Astrocyte of the cerebellum (primary cell): ENCODE measurements around the gene RBFOX1.
A peak's percentile ranks its signal among the peaks of the same experiment; 100 is the strongest.

Source experiments
- DNase-seq: peaks from one replicate; pipeline ENCODE4 v3.0.0-alpha.2; 2011; ENCODE audit warnings: low read depth
- H3K4me3 ChIP-seq: 2 replicates; pipeline ENCODE4 v1.5.1; 2011; ENCODE audit warnings: mild to moderate bottlenecking, low read depth, low read length, moderate library complexity
- CTCF ChIP-seq: IDR thresholded peaks from 2 replicates; pipeline ENCODE4 v1.5.1; 2012; ENCODE audit warnings: low read length, low read depth, moderate library complexity, mild to moderate bottlenecking; ENCODE audit errors: missing control alignments
- in situ Hi-C: cut with HindIII; loops from 2 replicates; pipeline ENCODE4 v1.10.0; 2017; ENCODE audit warnings: low sequenced_read_pairs

Gene RBFOX1

GRCh38 chr16:7394720-7395336 lies 62.2 kb downstream of the RBFOX1 start:
- in situ Hi-C loops: no loop called here
- H3K4me3 ChIP-seq: no peak overlapping the region

GRCh38 chr16:7397901-7398300 lies 65.3 kb downstream of the RBFOX1 start:
- no peak overlapping the region for H3K4me3 ChIP-seq
- in situ Hi-C loops: no loop called here
- DNase-seq: peak; percentile 56
- TF ChIP-seq CTCF: no peak

More at GRCh38 chr16:7394720-7395336, 62.2 kb downstream of the RBFOX1 start:
- DNase-seq: no peak
- TF ChIP-seq CTCF: no peak

DNA sequence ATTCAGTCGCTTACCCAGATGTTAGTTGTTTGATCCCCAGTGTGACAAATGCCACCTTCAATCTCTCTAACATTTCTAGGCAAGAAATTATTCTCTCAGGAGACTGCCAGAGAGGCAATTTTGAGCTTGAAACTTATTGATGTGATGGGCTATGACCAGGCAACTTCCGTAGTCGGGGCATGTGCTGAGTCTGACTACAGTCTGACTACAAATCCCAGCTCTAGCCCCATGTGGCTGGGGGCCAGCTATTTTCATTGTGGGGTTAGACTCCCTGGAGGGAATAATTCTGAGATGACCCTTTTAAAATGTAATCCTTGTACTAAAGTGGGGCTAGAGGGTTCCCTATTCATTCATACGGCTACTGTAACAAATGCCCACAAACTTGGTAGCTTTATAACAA lies 65.9 kb downstream of the RBFOX1 start:
- H3K4me3 ChIP-seq: no peak overlapping the region
- in situ Hi-C loops: no loop called here
- TF ChIP-seq CTCF: no peak
- DNase-seq: no peak

DNA sequence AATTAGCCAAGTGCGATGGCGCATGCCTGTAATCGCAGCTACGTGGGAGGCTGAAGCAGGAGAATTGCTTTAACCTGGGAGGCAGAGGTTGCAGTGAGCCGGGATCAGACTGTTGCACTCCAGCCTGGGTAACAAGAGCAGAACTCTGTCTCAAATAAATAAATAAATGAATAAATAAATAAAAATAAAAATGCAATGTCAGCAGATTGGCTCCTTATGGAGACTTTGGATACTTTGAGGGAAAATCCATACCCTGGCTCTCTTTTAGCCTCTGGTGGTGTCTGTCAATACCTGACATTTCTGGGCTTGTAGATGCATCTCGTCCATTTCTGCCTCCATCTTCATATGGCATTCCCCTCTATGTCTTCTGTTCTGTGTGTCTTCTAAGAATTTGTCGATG lies 66.7 kb downstream of the RBFOX1 start:
- no peak for DNase-seq
- no peak for TF ChIP-seq CTCF
- H3K4me3 ChIP-seq: no peak overlapping the region
- in situ Hi-C loops: no loop called here

GRCh38 chr16:7400117-7400890 lies 67.7 kb downstream of the RBFOX1 start:
- DNase-seq: no peak
- H3K4me3 ChIP-seq: no peak overlapping the region
- no peak for TF ChIP-seq CTCF
- in situ Hi-C loops: no loop called here

- no peak for TF ChIP-seq CTCF
- DNase-seq: no peak
- H3K4me3 ChIP-seq: no peak overlapping the region
- in situ Hi-C loops: no loop called here
Measured at GRCh38 chr16:7404217-7404616, 71.6 kb downstream of the RBFOX1 start.
